HEK293 (cell line): Measurements from ENCODE around the gene ETNPPL.

Experiments used
- ZBTB7A ChIP-seq: fragments of 450-650 bp; formaldehyde crosslinking; IDR thresholded peaks from 2 replicates; pipeline ENCODE4 v1.5.1; 2016; ENCODE audit warnings: low read depth, missing biosample characterization, missing genetic modification characterization
- ZNF239 ChIP-seq: fragments of 450-650 bp; formaldehyde crosslinking; IDR thresholded peaks from 2 replicates; pipeline ENCODE4 v1.5.1; 2016; ENCODE audit warnings: missing biosample characterization, missing genetic modification characterization

GRCh38 chr4:108749119-108749518, 13.7 kb downstream of the ETNPPL start:
- TF ChIP-seq ZBTB7A (tag by site-specific recombination) (no peak), ZNF239 (tag by site-specific recombination) (no peak)
